DMS79 (cell line): ENCODE measurements around the gene CCDC54.
"Not testable (repeated sequence)": the region's sequence is repeated elsewhere in the genome, so short reads cannot be mapped to it uniquely, and the experiment has no call there.

Experiments used
- DNase-seq: peaks from one replicate; lab custom pipeline; 2025; lab: John Stamatoyannopoulos, UW

The CCDC54 gene

DNA sequence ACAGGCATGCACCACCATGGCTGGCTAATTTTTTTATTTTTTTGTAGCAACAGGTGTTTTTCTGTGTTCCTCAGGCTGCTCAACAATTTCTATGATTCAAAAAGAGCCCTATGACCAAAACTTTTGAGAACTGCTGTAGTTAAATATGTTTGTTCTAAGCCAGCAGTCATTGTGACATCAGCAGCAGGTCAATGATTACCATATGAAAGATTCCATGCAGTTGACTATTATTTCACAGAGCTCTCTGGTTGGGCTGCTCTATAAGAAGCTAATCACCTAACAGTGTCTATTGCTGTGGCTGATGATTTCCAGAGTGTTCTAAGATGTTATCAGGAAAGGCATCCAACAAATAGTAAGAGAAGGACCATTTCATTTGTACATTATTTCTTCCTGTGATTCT, at the start of gene CCDC54:
TSS of gene CCDC54 (plus strand) at position 289 of the 400 bp plus-strand sequence. CDS start 149 bp downstream, outside the sequence.
- no peak for DNase-seq

- DNase-seq, result no peak
These were observed 49.2 kb upstream of the CCDC54 start for GRCh38 chr3:107328069-107328468.

DNA sequence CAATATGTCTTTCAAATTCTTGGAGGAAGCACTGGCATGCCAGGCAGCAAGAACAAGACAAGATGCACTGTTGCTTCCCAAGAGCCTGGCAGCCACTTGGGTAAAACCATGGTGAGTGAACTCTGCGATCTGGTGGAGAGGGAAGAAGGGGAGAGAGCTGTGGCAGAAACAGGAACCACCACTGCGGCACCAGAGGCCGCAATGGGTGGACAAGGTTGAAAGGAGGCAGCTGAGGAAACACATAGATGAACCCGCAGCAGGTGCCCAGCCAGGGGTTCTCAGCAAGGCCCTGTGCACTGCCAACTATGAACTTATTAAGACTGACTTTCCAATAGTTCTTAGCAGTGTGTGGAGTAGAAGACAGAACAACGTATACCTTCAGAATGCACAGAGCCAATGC, 48.2 kb upstream of the CCDC54 start:
- no peak for DNase-seq

DNA sequence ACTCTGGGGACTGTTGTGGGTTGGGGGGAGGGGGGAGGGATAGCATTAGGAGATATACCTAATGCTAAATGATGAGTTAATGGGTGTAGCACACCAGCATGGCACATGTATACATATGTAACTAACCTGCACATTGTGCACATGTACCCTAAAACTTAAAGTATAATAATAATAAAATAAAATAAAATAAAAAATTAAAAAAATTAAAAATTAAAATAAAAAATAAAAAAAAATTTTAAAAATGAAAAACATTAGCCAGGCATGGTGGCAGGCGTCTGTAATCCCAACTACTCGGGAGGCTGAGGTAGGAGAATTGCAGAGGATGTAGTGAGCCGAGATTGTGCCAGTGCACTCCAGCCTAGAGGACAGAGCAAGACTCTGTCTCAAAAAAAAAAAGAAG, 37.5 kb upstream of the CCDC54 start:
- not testable (repeated sequence) for DNase-seq

- DNase-seq, result no peak
These were observed 32.5 kb upstream of the CCDC54 start for GRCh38 chr3:107344722-107345121.

- DNase-seq, result no peak
These were observed 31.3 kb upstream of the CCDC54 start for GRCh38 chr3:107345822-107346405.

- DNase-seq, result no peak
These were observed 30.7 kb upstream of the CCDC54 start for GRCh38 chr3:107346564-107346963.

GRCh38 chr3:107347751-107348150, 29.5 kb upstream of the CCDC54 start:
- no peak for DNase-seq

- no peak for DNase-seq
These were observed 20.5 kb upstream of the CCDC54 start for GRCh38 chr3:107356706-107357105.

GRCh38 chr3:107361633-107362032, 15.6 kb upstream of the CCDC54 start:
- no peak for DNase-seq

- no peak for DNase-seq
These were observed 12.2 kb upstream of the CCDC54 start for GRCh38 chr3:107365051-107365450.

GRCh38 chr3:107366766-107367165, 10.5 kb upstream of the CCDC54 start:
- no peak for DNase-seq

GRCh38 chr3:107367353-107367752, 9.9 kb upstream of the CCDC54 start:
- no peak for DNase-seq

- no peak for DNase-seq
These were observed 8.4 kb upstream of the CCDC54 start for GRCh38 chr3:107368654-107369398.

DNA sequence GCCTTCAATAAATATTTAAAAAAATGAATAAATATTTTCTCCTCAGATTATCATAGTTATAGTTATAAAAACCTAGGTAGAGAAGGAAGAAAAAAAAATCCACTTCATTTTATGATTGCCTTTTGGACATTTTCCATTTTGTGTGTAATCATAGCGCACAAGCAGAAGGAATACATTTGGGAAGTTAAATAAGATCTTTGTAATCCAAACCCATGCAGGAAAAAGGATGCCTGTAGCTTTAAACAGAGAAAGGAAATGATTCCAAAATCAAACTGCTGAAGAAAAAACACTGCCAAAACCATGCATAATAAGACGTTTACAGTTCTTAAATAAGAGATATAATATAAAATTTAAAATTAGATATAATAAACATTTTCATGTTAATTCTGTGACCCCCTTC, 7.4 kb upstream of the CCDC54 start:
- DNase-seq, result no peak

DNA sequence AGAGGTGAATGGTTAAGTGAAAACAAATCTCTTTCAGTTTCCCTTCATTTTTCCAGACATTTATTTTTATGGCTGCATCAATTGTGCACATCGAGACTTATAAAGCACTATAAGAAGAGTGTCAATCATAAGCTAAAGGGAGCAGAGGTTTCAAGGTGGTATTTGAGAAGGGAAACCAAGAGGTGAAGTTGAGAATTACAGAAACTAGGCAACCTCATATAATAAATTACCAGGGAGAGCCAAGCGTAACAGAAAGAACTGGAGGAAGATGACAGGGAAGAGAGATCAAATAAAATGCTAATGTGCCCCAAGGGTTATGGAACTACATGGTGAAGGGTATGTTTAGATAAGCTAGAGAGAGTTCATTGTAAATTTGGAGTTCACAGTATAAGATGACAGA, 6.3 kb upstream of the CCDC54 start:
- DNase-seq, result no peak

DNA sequence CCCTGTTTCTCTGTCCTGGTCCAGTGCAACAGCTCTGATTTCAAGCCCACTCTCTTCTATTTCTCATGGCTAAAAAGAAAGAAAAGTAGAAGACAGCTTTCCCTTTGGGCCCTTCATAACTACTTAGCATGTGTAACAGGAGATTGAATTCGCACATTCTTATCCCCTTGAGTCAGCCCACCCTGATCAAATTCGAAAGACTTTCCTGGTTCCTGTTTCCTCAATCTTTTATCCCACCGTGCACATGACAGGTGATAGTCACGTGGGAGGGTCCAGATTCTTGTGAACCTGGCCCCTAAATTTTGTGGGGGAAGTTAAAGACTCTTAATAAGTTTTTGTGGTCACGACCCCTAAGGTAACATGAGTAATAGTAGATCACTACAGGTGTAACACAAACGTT, 4.7 kb upstream of the CCDC54 start:
- no peak for DNase-seq

DNA sequence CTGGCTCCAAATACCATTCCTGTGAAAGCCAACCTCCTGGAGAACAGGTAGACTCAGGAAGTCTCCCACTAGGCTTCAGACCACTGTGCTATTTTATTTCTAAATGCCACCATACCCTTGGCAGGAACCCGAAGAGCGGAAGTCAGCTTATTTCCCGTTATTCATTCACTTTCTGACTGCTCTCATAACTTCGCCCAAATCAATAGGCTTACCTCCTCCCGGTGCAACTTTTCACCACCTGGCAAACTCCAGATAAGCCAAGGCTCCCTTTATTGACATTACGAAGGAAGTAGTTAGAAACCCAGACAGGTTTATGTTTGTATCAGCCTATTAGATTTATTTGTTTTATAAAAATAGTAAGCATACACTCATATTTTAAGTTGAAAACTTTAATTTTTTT, 3.3 kb upstream of the CCDC54 start:
- DNase-seq, result no peak

DNA sequence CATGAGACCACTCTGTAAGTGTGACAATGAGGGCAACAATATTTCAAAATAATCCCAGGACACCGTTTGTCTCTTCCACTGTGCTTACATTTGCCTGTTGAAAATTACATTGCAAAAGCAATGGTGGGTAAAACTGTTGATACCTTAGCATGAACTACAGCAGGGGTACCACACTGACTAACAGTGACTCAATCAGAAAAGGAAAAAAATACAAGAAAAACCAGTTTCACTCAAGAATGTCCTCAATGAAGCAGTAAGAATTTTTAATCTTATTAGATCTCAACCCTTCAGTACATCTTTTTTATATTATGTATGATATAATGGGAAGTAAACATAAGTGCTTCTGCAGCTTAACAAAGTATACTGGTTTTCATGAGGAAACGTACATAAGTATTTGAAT, 1.6 kb upstream of the CCDC54 start:
- no peak for DNase-seq

DNA sequence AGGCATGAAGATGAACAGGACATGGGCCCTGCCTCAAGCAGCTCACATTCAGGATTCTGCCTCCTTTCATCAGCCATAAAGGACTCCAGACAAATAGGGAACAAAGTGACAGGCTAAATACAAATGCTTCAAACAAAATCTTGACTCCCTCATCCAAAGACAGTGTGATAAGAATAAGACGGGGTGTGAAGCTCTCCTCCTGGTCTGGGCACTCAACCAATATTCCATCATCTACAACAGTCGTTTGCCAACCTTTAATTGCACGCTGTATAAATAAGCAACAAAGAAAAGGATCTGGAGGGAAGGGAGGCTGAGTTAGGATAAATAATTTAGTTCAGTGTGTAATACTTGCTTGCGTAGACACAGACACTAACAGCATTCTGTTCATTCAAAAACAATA, 5.4 kb downstream of the CCDC54 start:
- DNase-seq, result no peak

GRCh38 chr3:107384428-107384827, 7.2 kb downstream of the CCDC54 start:
- DNase-seq, result no peak

DNA sequence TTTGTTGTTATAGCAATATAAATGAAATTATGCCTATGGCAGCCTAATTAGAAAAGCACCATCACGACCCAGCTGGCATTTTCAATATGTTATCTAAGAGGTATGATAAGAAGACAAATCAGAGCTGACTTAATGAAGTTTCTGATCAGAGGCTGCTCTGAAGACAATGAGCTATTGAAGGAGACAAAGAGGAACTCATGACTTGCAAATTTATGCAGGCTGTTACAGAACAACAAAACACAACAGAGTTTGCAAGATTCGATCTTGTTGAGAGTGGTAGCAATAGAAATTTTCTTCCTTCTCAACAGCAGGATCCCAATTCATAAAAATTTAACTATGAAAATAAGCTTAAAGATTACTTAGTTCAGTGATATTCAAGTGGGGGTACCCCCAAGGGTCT, 7.7 kb downstream of the CCDC54 start:
- DNase-seq, result no peak

DNA sequence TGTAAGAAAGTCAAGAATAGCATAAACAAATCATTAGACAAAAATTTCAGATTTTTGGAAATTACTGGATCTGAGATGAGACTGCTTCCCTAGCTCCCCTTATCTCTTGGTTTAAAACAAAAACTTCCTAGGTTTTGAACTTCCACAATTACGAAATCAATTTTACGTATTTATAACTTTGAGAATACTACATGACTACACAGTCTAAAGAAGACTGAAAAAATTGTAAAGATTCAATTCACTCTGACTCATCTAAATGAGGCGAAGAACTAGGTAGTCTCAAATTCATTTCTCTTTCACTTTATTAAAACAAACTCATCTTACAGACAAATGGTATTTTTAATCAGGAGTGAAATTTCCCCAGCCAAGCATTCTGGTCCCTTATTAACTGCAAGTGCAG, 10.3 kb downstream of the CCDC54 start:
- no peak for DNase-seq
